Testis (tissue), 2 donors: ENCODE results near the gene DDR2.

Experiments
- POLR2A ChIP-seq: fragments of 450-650 bp; IDR thresholded peaks from one replicate; pipeline ENCODE4 v1.6.1; 2017; ENCODE audit warnings: antibody characterized with exemption, mild to moderate bottlenecking, moderate library complexity
- TF ChIP-seq, protein P1 (sequence below), 3 experiments: fragments of 450-650 bp in 2 of 3; fragments of 200-600 bp in 1 of 3; sonication (generic) in 1 of 3; IDR thresholded peaks; one replicate each; pipeline ENCODE4 v1.5.1; 2016 to 2019; ENCODE audit warnings: antibody characterized with exemption in 3 of 3, mild to moderate bottlenecking in 2 of 3, moderate library complexity in 1 of 3

DNA sequence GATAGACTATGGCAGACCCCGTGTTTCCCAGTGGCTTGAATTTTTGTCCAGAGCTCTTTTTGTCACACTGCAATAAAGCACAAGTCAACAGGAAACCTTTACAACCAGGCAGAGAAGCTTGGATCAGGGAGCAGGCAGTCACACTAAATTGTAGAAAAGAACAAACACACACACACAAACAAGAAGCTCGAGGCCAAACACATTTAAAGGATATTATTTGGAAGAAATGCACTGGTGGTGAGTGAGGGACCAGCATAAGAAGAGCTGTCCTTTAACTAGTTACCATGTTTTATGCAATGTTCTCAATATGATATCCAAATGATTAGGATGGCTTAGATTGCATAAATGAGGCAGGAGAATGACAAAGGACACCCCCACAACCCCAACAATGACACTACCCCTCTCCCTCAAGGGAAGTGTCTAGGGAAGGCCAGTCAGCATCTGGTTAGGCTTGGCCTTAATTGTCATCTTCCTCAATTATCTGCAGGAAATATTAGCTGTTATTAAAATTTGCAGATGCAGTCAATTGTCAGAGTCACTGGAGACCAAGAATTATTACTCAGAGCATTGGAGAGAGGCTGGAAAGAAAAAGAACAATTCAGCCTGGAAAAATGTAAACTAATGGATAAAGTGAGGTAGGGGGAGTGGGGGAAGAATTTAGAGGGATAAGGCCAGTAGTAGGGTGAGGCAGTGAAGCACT lies 35.3 kb downstream of the DDR2 start:
- TF ChIP-seq, protein P1, sequence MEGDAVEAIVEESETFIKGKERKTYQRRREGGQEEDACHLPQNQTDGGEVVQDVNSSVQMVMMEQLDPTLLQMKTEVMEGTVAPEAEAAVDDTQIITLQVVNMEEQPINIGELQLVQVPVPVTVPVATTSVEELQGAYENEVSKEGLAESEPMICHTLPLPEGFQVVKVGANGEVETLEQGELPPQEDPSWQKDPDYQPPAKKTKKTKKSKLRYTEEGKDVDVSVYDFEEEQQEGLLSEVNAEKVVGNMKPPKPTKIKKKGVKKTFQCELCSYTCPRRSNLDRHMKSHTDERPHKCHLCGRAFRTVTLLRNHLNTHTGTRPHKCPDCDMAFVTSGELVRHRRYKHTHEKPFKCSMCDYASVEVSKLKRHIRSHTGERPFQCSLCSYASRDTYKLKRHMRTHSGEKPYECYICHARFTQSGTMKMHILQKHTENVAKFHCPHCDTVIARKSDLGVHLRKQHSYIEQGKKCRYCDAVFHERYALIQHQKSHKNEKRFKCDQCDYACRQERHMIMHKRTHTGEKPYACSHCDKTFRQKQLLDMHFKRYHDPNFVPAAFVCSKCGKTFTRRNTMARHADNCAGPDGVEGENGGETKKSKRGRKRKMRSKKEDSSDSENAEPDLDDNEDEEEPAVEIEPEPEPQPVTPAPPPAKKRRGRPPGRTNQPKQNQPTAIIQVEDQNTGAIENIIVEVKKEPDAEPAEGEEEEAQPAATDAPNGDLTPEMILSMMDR (IDR thresholded peaks at IDR 0.05) = no peak
- TF ChIP-seq POLR2A = no peak
